GM23248 (cell line): ENCODE measurements around the gene POC1A.

Experiments used
- EZH2 ChIP-seq: fragments of 200-600 bp; sonication (generic); IDR thresholded peaks from 2 replicates; pipeline ENCODE4 v1.6.1; 2018; ENCODE audit warnings: antibody characterized with exemption, mild to moderate bottlenecking; ENCODE audit not compliant: insufficient read depth, poor library complexity, severe bottlenecking
- EZH2phosphoT487 ChIP-seq: fragments of 200-600 bp; sonication (generic); IDR thresholded peaks from 2 replicates; pipeline ENCODE4 v1.6.1; 2018; ENCODE audit warnings: antibody characterized with exemption, moderate library complexity, mild to moderate bottlenecking, low read depth; ENCODE audit not compliant: insufficient read depth

DNA sequence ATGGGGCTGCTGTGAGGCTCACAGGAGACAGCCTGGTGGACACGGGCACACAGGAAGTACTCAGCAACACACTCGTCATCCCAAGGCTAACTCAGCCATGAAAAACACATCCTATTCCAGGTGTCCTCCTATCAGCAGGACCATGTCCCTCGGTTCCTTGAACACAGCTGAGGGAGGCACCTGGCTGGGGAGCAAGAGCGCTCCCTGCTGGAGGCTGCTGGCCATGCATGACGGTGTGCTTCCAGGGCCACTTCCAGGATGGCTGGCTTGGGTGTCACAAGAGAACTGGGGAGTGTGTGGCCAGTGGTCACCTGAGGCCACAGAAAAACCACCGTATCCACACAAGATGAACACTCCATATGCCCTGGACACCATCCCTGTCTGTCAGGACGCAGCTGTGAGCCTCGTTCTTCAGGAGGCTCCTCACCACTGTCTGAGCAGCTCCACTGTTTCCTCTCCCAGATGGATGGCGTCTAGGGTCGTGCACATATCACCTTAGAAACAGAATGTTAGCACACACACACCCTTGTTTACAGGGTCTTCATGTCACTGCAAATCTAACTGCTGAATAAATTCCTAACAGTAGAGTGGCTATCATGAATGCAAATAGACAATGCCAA is 31.0 kb downstream of the POC1A start:
- no peak for TF ChIP-seq EZH2
- TF ChIP-seq EZH2phosphoT487: no peak
